Epithelial cell of esophagus (primary cell): ENCODE data around the gene SPTB.

Experiments
- DNase-seq: peaks from one replicate; pipeline ENCODE4 v3.0.0; 2010; ENCODE audit warnings: low read depth
- H3K4me3 ChIP-seq: 2 replicates; pipeline ENCODE4 v1.5.1; 2011; ENCODE audit warnings: mild to moderate bottlenecking, low read length, control low read depth
- CTCF ChIP-seq: IDR thresholded peaks from 2 replicates; pipeline ENCODE4 v1.5.1; 2011; ENCODE audit warnings: low read depth, mild to moderate bottlenecking, low read length, control low read depth, inconsistent platforms; ENCODE audit not compliant: insufficient read depth; ENCODE audit errors: missing control alignments

The SPTB gene

DNA sequence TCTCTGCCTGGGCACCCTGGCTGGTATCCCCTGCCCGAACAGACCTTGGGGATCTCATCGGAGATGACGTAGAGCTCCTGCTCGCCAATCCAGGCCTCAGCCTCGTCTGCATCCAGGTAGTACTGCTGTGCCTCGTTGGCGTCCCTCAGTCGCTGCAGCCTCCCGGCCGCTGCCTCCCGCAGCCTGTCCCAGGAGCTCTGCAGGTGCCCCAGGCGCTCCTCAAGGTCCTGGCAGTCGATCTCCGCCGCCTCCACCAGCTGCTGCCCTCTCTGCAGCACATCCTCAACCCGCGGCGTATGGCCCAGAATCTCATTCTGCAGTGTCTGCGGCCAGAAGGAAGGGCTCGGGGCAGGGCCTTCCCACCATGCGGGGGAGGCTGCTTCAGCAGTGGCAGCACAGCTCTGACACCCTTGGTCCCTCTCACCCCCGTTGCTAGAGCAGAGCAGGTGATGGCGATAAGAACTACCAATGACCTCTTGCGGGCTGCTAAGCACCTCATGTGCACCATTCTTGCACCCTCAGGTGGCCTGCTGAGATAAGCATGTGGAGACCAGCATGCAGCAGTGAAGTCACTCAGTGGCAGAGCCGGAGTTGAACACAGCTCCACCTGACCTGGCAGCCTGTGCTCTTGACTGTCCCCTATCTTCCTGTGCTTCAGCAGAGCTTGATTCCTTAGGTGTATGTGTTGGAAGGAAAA lies 104.5 kb downstream of the SPTB start:
- H3K4me3 ChIP-seq = no peak overlapping the region
- no peak for DNase-seq
- no peak for TF ChIP-seq CTCF

DNA sequence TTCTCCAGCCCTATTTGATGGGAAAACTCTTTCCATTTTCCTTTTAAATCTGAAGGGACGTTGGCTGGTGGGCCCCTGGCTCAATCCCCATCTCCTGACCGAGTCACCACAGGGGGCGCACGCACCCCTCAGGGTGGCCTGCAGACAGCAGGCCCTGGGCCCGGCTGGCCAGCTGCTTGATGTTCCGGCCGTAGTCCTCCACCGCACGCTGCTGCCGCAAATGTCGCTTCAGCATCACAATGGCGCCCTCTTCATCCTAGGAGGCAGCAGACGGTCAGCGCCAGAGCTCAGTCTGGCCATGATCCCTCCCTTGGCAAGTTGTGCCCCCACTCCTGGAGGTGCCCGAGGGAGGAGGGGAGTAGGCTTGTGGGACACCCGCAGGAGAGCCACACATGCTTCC lies 105.4 kb downstream of the SPTB start:
- no peak overlapping the region for H3K4me3 ChIP-seq
- no peak for DNase-seq
- TF ChIP-seq CTCF = no peak

GRCh38 chr14:64773577-64773976 lies 106.1 kb downstream of the SPTB start:
- DNase-seq = no peak
- no peak overlapping the region for H3K4me3 ChIP-seq
- no peak for TF ChIP-seq CTCF

GRCh38 chr14:64773046-64773445 lies 106.7 kb downstream of the SPTB start:
- no peak for DNase-seq
- no peak for TF ChIP-seq CTCF
- H3K4me3 ChIP-seq = no peak overlapping the region

DNA sequence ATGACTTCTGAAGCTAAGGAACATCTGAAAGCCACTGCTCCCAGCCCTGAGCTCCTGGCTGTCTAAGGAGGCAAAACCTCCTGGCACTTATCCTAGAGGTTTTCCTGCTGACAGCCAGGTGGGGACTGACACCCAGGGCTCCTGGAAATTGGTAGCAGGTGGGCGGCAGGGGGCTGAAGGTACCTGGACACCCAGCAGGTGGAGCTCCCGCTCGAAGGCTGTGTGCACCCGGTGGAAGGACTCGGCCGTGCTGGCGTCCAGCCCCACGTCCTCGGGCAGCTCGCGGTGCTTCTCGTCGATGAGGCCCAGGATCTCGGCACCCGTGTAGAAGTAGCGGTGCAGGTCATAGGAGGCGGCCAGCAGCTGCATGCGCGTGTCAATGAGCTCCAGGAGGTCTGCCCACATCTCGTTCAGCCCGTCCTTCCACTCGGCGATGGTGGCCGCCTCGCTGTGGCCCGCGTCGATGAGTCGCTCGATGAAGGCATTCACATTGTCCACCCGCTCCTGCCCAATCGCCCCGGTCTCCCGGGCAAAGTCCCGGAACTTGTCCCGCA lies 107.2 kb downstream of the SPTB start:
- no peak overlapping the region for H3K4me3 ChIP-seq
- no peak for DNase-seq
- TF ChIP-seq CTCF = no peak

GRCh38 chr14:64771161-64771560 lies 108.5 kb downstream of the SPTB start:
- no peak for TF ChIP-seq CTCF
- H3K4me3 ChIP-seq = no peak overlapping the region
- no peak for DNase-seq

DNA sequence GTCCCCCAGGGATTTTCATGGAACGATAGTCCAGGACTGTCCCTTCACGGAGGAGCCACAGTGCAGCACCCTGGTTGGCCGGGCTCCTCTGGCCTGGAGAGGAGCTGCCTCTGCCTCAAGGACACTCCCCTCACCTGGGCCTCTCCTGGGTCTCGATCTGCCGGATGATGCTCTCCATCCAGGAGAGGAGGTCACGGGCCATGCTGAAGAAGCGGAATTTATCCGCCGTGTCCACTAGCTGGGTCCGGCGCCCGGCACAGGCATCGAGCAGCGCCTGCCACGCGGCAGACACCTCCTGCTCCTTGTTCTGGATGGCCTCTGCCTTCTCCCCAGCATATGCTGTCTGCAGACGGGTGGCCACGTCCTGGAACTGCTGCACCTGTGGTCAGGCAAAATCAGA lies 109.0 kb downstream of the SPTB start:
- no peak overlapping the region for H3K4me3 ChIP-seq
- TF ChIP-seq CTCF = no peak
- DNase-seq = no peak
